GM21423 (cell line): Measurements from ENCODE around the gene QPRT.
"Not testable (repeated sequence)": the region's sequence is repeated elsewhere in the genome, so short reads cannot be mapped to it uniquely, and the experiment has no call there.

ENCODE experiments used
- ATAC-seq: cut with Tn5 transposase; IDR thresholded peaks from one replicate; pipeline ENCODE4 v1.9.1; 2021; ENCODE audit warnings: mild to moderate bottlenecking, moderate library complexity; ENCODE audit not compliant: unreplicated experiment

The QPRT gene

GRCh38 chr16:29678691-29679267 is at the start of gene QPRT:
TSS of gene QPRT (plus strand) at chr16:29679180. CDS start at chr16:29679198, 18 bp downstream.
- no peak for ATAC-seq

GRCh38 chr16:29629318-29629717 is 49.7 kb upstream of the QPRT start:
- ATAC-seq = not testable (repeated sequence)

GRCh38 chr16:29631658-29632057 is 47.3 kb upstream of the QPRT start:
- ATAC-seq = not testable (repeated sequence)

GRCh38 chr16:29635902-29636301 is 43.1 kb upstream of the QPRT start:
- not testable (repeated sequence) for ATAC-seq

GRCh38 chr16:29636368-29636767 is 42.6 kb upstream of the QPRT start:
- ATAC-seq = not testable (repeated sequence)

GRCh38 chr16:29638751-29639150 is 40.2 kb upstream of the QPRT start:
- ATAC-seq = not testable (repeated sequence)

GRCh38 chr16:29641561-29641960 is 37.4 kb upstream of the QPRT start:
- no peak for ATAC-seq

GRCh38 chr16:29643596-29643995 is 35.4 kb upstream of the QPRT start:
- no peak for ATAC-seq

- peak; percentile 51 for ATAC-seq
Measured at GRCh38 chr16:29644338-29644857, 34.6 kb upstream of the QPRT start.

GRCh38 chr16:29644973-29645693 is 33.8 kb upstream of the QPRT start:
- ATAC-seq = peak; percentile 45

GRCh38 chr16:29645694-29646187 is 33.2 kb upstream of the QPRT start:
- ATAC-seq = peak; percentile 32

- ATAC-seq = no peak
Measured at GRCh38 chr16:29646947-29647346, 32.0 kb upstream of the QPRT start.

- ATAC-seq = no peak
Measured at GRCh38 chr16:29649588-29650494, 29.1 kb upstream of the QPRT start.

- ATAC-seq = no peak
Measured at GRCh38 chr16:29650771-29651170, 28.2 kb upstream of the QPRT start.

GRCh38 chr16:29651774-29652349 is 27.1 kb upstream of the QPRT start:
- no peak for ATAC-seq

GRCh38 chr16:29653471-29653870 is 25.5 kb upstream of the QPRT start:
- no peak for ATAC-seq

- ATAC-seq = not testable (repeated sequence)
Measured at GRCh38 chr16:29653890-29654289, 25.1 kb upstream of the QPRT start.

- no peak for ATAC-seq
Measured at GRCh38 chr16:29656688-29657523, 22.1 kb upstream of the QPRT start.

- no peak for ATAC-seq
Measured at GRCh38 chr16:29658705-29659104, 20.3 kb upstream of the QPRT start.
